ENCODE measurements around the gene MAN1C1. TPM values are rescaled to one million over a fixed set of nuclear protein-coding genes. Genes with fewer than 3 reads are reported as not detected.

Gene MAN1C1
- total and polyA plus RNA-seq, 9 of the 15 experiments (the other 6 are each of a cell fraction or from before 2014, with no cell fraction given), result 0.04 to 0.44 (median 0.10) TPM; not detected in 3

DNA sequence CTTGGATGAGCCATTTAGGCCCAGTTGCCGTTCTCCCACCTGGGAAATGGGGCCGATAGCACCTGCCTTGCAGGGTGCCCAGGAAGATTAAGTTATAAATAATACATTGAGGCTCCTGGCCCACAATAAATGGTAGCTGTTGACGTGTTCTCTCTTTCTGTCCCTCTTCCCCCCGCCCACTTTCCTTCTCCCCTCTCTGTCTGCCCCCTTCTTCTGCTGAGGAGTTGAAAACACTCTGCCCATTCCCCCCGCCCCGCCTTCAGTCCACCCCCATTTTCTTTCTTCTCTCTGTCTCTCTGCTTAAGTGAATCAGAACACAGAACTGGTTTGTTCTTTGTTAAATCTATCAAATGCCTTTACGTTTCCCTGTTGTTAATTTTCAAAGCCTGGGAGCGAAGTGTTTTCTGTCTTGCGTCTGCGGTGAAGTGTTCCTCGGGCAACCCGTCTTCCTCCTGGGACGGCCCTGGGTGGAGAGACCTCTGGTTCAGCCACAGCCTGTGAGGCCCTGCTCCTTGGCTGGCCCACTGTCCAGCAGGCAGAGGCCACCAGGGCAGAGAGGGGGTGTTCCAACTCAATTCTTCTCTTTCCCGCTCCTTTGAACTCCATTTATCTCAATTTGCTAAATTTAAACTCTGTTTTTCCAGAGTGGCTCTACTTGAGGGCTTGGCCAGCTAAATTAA, 154.1 kb downstream of the MAN1C1 start (continued):
- TF ChIP-seq, protein P1, sequence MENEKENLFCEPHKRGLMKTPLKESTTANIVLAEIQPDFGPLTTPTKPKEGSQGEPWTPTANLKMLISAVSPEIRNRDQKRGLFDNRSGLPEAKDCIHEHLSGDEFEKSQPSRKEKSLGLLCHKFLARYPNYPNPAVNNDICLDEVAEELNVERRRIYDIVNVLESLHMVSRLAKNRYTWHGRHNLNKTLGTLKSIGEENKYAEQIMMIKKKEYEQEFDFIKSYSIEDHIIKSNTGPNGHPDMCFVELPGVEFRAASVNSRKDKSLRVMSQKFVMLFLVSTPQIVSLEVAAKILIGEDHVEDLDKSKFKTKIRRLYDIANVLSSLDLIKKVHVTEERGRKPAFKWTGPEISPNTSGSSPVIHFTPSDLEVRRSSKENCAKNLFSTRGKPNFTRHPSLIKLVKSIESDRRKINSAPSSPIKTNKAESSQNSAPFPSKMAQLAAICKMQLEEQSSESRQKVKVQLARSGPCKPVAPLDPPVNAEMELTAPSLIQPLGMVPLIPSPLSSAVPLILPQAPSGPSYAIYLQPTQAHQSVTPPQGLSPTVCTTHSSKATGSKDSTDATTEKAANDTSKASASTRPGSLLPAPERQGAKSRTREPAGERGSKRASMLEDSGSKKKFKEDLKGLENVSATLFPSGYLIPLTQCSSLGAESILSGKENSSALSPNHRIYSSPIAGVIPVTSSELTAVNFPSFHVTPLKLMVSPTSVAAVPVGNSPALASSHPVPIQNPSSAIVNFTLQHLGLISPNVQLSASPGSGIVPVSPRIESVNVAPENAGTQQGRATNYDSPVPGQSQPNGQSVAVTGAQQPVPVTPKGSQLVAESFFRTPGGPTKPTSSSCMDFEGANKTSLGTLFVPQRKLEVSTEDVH (IDR thresholded peaks at IDR 0.05; ENCODE audit: low read depth, partially characterized antibody), result no peak
- TF ChIP-seq, protein P2, sequence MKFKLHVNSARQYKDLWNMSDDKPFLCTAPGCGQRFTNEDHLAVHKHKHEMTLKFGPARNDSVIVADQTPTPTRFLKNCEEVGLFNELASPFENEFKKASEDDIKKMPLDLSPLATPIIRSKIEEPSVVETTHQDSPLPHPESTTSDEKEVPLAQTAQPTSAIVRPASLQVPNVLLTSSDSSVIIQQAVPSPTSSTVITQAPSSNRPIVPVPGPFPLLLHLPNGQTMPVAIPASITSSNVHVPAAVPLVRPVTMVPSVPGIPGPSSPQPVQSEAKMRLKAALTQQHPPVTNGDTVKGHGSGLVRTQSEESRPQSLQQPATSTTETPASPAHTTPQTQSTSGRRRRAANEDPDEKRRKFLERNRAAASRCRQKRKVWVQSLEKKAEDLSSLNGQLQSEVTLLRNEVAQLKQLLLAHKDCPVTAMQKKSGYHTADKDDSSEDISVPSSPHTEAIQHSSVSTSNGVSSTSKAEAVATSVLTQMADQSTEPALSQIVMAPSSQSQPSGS (CRISPR knock-in tag; IDR thresholded peaks at IDR 0.05), result no peak
- no peak for TF ChIP-seq NFIC (IDR thresholded peaks at IDR 0.05)
- TF ChIP-seq RB1 (IDR thresholded peaks at IDR 0.05; ENCODE audit: low read depth), result no peak
- TF ChIP-seq NEUROD1 (IDR thresholded peaks at IDR 0.05; ENCODE audit: borderline replicate concordance, low read depth, low read length, partially characterized antibody), result no peak
- TF ChIP-seq FOXP1 (CRISPR knock-in tag; IDR thresholded peaks at IDR 0.05), result no peak
- no peak for TF ChIP-seq RFX5 (IDR thresholded peaks at IDR 0.05; ENCODE audit: low read depth, low read length)
- TF ChIP-seq, protein P3, sequence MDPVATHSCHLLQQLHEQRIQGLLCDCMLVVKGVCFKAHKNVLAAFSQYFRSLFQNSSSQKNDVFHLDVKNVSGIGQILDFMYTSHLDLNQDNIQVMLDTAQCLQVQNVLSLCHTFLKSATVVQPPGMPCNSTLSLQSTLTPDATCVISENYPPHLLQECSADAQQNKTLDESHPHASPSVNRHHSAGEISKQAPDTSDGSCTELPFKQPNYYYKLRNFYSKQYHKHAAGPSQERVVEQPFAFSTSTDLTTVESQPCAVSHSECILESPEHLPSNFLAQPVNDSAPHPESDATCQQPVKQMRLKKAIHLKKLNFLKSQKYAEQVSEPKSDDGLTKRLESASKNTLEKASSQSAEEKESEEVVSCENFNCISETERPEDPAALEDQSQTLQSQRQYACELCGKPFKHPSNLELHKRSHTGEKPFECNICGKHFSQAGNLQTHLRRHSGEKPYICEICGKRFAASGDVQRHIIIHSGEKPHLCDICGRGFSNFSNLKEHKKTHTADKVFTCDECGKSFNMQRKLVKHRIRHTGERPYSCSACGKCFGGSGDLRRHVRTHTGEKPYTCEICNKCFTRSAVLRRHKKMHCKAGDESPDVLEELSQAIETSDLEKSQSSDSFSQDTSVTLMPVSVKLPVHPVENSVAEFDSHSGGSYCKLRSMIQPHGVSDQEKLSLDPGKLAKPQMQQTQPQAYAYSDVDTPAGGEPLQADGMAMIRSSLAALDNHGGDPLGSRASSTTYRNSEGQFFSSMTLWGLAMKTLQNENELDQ (CRISPR knock-in tag; IDR thresholded peaks at IDR 0.05; ENCODE audit: borderline replicate concordance), result no peak
- TF ChIP-seq POLR3A (IDR thresholded peaks at IDR 0.05; ENCODE audit: borderline replicate concordance, extremely low read depth, insufficient read depth, insufficient read length), result no peak
- TF ChIP-seq, protein P4, sequence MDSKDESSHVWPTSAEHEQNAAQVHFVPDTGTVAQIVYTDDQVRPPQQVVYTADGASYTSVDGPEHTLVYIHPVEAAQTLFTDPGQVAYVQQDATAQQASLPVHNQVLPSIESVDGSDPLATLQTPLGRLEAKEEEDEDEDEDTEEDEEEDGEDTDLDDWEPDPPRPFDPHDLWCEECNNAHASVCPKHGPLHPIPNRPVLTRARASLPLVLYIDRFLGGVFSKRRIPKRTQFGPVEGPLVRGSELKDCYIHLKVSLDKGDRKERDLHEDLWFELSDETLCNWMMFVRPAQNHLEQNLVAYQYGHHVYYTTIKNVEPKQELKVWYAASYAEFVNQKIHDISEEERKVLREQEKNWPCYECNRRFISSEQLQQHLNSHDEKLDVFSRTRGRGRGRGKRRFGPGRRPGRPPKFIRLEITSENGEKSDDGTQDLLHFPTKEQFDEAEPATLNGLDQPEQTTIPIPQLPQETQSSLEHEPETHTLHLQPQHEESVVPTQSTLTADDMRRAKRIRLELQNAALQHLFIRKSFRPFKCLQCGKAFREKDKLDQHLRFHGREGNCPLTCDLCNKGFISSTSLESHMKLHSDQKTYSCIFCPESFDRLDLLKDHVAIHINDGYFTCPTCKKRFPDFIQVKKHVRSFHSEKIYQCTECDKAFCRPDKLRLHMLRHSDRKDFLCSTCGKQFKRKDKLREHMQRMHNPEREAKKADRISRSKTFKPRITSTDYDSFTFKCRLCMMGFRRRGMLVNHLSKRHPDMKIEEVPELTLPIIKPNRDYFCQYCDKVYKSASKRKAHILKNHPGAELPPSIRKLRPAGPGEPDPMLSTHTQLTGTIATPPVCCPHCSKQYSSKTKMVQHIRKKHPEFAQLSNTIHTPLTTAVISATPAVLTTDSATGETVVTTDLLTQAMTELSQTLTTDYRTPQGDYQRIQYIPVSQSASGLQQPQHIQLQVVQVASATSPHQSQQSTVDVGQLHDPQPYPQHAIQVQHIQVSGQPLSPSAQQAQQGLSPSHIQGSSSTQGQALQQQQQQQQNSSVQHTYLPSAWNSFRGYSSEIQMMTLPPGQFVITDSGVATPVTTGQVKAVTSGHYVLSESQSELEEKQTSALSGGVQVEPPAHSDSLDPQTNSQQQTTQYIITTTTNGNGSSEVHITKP (IDR thresholded peaks at IDR 0.05; ENCODE audit: partially characterized antibody), result no peak
- TF ChIP-seq ZNF274 (IDR thresholded peaks at IDR 0.05; ENCODE audit: borderline replicate concordance, low read depth, low read length), result no peak
- no peak for TF ChIP-seq GATA2 (CRISPR knock-in tag; IDR thresholded peaks at IDR 0.05)
- no peak for TF ChIP-seq ZNF165 (CRISPR knock-in tag; IDR thresholded peaks at IDR 0.05; ENCODE audit: borderline replicate concordance)
- no peak for TF ChIP-seq RUNX1 (IDR thresholded peaks at IDR 0.05; ENCODE audit: low read depth)
- TF ChIP-seq OTX1 (CRISPR knock-in tag; IDR thresholded peaks at IDR 0.05), result no peak
- no peak for TF ChIP-seq KLF1 (tag; IDR thresholded peaks at IDR 0.05)
